ENCODE measurements around the gene FOLR2.

- no peak for TF ChIP-seq CTCF (IDR thresholded peaks at IDR 0.05 in 4 of 5, conservative IDR thresholded peaks at IDR 0.05 in 1 of 5)
- no peak for TF ChIP-seq POLR2A (IDR thresholded peaks at IDR 0.05)
Observed at GRCh38 chr11:72263361-72263760, 46.8 kb downstream of the FOLR2 start.

All from gastrocnemius medialis (tissue), 4 donors.